Fibroblast of skin of scalp (primary cell): ENCODE data around the gene NFIC.
"Not testable (repeated sequence)": the region's sequence is repeated elsewhere in the genome, so short reads cannot be mapped to it uniquely, and the experiment has no call there.

Experiments used
- DNase-seq: peaks from one replicate; pipeline ENCODE4 v3.0.0-alpha.2; 2013

Gene NFIC

DNA sequence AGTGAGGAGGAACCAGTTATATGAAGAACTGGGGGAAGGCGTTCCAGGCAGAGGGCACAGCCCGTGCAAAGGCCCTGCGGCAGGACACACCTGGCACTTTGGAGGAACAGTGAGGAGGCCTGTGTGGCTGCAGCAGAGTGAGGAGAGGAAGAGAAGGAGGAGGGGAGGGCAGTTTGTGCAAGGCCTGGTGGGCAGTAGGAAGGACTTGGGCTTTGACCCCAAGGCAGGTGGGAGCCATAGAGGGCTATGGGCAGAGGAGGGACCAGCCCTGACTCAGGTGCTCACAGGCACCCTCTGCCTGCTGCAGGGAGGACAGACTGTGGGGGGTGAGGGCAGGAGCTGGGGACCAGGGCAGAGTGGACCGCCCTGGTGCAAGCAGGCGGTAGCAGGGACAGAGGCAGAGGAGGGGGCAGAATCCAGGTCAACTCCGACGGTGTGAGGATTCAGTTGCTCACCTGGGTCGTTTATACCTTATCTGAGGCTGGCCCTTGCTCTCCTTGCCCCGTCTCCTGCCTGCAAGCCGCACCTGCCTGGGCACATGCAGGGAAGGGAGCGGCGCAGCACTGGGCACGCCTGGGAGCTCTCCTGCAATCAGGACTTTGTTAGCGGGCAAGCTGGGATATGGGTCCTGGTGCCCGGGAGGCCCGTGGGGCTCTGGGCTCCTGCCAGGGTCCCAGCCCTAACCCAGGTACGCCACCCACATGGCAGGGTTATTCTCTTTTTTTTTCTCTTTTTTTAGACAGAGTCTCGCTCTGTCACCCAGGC is 34.8 kb downstream of the NFIC start:
- no peak for DNase-seq

DNA sequence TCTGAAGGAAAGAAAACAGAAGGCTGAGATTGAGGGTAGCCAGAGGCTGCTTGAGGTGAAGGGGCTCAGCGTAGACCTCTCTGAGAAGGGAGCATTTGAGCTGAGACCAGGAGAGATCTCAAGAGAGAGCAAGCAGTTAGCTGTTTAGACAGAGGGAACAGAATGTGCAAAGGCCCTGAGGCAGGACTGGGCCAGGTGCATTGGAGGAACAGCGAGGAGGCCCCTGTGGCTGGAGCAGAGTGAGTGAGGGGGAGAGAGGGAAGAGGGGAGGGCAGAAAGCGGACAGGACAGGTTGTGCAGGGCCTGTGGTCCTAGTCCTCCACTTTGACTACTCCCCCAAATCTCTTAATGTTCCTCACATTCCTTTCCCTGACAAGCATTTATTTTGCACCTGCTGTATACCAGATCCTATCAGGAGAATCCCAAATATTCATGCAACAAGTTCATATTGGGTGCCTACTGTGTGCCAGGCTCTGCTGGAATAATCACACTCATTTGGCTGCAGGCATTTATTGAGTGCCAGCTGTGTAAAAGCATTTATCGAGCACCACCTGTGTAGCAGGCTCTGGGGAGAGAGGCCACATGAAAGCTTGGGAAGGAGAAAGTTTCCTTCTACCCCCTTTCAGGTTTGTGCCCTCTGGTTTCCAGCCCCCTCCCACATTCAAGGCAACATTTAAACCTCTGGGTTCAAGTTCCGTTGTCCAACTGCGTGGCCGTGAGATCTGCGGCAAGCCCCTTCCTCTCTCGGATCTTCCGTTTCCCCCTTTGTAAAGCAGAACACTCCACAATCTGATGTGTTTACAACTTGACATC is 36.5 kb downstream of the NFIC start:
- DNase-seq, result no peak

DNA sequence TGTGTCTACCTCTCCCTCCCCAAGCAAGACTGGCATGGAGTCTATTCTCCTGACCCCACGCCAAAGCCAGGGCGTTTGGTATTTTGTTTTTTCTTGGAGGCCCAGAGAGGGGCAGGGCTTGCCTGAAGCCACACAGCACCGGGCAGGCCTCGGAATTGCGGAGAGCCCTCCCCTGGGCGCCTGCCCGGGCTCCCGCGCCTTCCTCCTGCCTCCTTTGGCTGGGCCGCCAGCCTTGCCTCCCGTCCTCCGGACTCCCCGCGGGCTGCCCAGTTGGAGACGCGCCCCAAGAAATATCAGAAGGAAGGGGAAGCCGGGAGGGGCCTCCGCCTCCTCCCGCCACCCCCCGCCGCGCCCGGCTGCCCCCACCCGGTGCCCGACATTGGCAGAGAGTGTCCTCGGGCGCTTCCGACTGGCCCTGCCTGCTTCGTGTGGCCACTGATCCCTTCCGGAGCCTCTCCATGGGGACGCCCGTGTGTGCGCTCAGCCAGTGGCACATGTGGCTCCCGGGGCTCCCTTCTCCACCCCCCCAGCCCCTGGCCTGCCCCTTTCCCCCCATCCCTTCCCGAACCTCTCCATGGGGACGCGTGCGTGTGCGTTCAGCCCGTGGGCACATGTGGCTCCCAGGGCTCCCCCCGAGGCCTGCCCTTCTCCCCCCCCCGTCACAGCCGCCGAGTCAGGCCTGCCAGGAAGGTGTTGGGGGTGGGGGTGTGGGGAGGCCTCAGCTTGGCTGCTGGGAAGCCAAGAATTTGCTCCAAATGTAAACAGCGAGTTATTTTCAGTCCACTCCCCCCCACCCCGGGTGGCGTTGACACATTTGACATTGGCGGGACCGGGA is 37.3 kb downstream of the NFIC start:
- DNase-seq, result peak; percentile 98

DNA sequence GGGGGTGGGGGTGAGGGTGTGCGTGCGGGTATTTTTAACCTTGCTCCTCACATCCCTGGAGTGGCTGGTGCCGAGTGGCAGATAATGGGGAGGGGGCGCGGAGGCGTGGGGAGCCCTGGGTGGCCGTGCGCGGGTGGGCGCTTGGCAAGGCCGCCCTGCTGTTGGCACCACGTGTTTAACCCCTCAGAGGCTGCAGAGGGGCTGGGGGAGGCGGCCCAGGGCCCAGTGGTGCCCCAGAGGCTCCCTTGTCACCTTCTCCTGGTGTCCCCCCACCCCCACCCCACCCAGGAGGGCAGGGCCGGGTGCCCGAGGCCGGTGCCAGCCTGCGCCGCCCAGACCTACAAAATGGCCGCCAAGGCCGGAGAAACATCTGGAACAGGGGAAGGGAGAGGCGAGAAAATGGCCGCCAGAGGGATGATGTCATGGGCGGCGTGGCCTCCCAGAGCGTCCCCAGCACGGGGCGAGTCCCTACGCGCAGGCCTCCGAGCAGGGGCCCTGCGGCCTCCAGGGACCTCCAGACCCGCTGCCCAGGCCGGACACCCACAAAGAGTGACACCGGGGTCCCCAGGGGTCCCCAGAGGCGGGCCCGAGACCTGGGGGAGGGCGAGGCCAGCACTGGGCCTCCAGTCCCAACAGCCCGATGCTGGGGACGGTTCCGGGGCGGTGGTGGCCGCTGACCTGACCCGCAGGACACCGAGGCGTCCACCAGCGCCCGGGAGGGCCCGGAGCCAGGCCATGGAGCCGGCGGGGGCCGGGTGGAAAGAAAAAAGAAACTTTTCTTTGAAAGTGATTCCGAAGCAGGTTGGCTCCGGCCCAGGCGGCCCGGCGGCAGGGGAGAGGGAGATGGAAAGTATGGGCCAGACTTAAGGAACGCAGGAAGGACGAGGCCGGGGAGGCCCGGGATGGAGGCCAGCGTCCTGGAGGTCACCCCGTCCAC is 38.2 kb downstream of the NFIC start:
- peak; percentile 94 for DNase-seq

DNA sequence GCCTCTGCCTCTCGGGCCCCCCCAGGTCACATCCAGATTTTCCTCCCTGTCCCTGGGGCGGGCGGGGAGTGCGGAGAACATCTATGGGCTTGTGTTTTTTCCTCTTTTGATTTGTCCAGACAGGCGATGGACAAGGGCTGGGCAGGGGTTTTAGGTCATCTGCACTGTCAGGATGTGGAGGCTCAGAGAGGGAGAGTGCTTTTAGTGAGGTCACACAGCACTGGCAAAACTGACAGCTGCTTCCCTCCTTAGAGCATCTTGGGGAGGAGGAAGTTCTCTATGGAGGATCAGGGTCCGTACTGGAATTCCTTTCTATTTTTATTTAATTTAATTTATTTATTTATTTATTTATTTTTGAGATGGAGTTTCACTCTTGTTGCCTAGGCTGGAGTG is 38.9 kb downstream of the NFIC start:
- no peak for DNase-seq

DNA sequence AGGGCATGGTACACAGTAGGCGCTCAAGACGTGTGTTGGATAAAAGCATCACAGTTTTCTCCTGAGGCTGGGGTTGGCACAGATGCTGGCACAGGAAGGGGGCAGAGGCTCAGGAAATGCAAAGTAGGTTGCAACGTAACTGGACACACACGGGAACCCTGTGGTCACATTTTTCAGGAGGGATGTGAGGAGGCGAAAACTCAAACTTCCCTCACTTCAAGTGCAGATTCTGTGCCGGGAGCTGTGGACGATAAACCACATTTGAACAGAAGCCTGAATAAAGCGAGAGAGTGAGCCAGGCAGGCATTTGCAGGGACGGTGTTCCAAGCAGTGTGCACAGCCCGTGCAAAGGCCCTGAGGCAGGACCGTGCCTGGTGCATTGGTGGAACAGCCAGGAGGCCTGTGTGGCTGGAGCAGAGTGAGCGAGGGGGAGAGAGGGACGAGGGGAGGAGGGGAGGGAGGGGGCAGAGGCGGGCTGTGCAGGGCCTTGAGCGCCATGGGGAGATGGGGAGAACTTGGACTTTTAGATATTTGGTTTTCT is 40.3 kb downstream of the NFIC start:
- DNase-seq, result no peak

DNA sequence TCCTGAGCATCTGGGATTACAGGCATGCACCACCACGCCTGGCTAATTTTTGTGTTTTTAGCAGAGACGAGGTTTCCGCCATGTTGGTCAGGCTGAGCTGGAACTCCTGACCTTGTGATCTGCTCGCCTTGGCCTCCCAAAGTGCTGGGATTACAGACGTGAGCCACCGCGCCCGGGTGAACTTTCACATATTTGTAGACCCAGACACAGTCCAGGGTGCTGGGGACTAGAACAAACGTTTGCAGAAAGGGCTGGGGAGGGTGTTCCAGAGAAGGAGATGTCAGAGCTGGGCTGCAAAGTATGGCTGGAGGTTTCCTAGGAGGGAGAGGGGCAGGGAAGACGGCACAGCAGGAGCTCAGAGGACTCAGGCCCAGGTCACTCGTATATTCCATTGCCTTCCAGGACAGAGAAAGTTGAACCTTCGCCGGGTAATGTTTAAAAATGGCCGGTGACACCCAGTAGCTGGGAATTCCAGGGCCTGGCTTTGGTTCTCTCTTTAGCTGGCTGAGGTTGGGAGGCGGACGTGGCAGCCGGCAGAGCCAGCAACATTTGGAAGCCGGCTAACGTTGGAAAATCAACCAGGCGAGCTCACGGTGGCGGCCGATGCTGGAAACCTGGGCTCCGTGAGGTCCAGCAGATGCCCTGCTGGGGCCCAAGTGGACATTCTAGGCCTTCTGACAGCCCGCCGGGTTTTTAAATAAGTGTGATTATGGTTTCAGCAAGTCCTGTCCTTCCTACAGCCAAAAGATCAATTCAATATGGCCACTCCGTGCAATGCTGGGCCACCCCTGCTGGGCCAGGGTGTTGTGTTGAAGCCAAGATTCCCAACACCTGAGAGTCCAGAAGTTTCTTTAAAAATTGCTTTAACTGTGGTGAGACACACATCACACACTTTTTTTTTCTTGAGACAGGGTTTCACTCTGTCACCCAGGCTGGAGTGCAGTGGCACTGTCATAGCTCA is 41.5 kb downstream of the NFIC start:
- peak; percentile 56 for DNase-seq

DNA sequence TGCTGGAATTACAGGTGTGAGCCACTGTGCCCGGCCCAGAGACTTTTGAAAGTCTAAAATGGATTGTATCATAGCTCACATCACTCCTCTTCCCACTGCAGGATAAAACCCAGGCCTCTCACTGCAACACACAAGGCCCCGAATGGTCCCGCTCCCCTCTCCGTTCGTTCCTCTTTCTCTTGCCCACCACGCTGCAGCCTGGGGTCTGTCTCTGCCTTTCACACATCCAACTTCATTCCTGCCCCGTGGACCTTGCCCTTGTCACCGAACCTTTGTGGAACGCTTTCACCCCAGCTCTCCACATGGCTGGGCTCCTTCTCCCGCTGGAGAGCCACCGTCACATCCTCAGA is 42.6 kb downstream of the NFIC start:
- no peak for DNase-seq

DNA sequence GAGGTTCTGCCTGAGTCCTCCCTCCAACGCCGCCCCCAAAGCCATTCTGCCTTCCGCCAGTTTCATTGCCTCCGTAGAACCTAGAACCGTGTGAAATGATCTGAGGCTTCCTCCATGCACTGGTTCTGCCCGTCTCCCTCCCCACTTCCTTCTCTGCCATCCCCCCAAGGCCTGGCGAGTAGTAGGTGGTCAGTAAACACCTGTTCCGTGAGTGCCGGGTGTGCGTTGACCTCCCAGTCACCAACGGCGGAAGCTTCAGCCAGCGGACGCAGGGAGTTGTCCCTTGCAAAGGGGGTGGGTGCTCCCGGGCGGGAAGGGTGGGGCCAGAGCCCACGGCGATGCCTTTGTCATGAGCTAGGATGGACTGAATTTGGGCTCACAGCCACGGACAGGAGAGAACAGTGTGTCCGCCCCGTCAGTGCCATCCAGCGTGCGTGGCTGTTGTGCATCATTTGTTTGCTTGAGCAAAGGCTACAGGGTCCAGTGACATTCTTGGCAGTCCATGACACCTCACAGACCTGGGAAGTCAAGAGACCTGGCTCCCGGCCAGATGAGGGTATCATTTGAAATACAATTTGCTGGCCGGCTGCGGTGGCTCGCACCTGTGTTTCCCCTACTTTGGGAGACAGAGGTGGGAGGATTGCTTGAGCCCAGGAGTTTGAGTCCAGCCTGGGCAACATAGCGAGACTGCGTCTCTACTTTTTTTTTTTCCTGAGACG is 43.1 kb downstream of the NFIC start:
- no peak for DNase-seq

DNA sequence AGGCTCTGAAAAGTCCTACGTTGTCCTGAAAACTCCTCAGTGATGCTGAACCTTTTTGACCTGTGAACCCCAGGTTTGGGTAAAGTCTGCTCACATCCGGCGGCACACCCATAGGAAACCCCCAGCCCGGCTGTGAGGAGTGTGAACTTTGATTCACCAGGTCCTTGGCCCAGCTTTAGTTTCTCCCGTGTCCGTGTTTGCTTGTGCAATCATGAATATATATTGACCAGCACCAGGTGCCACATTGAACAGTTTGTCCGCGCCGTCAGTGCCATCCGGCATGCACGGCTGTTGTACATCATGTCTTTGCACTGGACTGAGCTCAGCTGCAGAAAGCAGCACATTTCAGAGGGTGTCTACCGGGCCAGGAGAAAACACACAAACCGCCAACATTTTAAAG is 45.3 kb downstream of the NFIC start:
- no peak for DNase-seq

DNA sequence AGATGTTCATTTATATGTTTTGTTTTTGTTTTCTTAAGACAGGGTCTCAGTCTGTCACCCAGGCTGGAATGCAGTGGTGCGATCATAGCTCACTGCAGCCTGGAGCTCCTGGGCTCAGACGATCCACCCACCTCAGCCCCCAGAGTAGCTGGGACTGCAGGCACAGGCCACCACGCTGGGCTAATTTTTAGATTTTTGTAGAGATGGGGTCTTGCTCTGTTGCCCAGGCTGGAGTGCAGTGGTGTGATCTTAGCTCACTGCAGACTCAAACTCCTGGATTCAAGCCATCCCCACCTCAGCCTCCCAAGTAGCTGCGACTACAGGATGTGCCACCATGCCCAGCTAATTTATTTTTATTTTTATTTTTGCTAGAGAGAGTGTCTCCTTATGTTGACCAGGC is 45.7 kb downstream of the NFIC start:
- DNase-seq, result no peak

DNA sequence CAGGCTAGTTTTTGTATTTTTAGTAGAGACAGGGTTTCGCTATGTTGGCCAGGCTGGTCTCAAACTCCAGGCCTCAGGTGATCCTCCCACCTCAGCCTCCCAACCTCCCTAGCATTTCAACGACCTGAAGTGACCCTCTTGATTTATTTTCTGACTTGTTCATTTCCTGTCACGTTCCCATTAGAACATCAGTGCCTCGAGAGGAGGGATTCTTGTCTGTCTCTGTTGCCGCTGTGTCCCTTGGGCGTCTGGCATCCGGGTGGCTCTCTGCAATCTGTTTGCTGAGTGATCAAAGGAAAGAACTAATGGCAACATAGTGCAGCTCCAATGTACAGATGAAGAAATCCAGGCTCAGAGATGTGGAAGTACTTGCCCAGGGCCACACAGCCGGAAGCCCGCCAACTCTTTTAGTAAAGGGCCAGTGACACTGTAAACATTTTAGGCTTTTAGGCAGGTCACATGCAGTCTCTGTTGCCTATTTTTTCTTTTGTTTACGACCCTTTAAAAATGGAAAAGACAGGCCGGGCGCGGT is 47.5 kb downstream of the NFIC start:
- no peak for DNase-seq

DNA sequence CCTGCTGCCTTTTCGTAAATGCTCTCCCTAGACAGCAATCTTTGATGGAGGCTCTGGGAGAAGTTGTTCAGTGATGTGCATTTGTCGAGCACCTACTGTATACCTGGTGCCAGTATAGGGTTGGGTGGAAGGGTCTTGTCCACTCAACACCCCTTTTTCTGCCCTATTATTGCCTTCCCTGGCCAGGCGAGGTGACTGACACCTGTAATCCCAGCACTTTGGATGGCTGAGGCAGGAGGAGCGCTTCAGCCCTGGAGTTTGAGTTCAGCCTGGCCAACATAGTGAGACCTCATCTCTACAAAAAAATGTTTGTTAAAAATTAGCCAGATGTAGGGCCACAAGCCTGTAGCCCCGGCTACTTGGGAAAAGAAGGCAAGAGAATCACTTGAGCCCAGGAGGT is 49.3 kb downstream of the NFIC start:
- no peak for DNase-seq

DNA sequence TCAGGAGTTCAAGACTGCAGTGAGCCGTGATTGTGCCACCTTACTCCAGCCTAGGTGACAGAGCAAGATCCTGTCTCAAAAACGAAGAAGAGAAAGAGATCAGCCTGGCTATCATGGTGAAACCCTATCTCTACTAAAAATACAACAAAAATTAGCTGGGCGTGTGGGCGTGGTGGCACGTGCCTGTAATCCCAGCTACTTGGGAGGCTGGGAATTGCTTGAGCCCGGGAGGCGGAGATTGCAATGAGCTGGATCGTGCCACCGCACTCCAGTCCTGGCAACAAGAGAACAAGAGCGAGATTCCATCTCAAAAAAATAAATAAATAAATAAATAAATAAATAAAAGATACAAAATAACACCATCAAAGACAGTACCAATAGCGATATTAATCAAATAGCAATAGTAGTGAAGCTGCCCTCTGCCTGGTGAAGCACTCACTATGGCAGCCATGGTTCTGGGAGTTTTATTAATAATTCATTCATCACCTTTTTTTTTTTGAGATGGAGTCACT is 53.9 kb downstream of the NFIC start:
- DNase-seq, result no peak

DNA sequence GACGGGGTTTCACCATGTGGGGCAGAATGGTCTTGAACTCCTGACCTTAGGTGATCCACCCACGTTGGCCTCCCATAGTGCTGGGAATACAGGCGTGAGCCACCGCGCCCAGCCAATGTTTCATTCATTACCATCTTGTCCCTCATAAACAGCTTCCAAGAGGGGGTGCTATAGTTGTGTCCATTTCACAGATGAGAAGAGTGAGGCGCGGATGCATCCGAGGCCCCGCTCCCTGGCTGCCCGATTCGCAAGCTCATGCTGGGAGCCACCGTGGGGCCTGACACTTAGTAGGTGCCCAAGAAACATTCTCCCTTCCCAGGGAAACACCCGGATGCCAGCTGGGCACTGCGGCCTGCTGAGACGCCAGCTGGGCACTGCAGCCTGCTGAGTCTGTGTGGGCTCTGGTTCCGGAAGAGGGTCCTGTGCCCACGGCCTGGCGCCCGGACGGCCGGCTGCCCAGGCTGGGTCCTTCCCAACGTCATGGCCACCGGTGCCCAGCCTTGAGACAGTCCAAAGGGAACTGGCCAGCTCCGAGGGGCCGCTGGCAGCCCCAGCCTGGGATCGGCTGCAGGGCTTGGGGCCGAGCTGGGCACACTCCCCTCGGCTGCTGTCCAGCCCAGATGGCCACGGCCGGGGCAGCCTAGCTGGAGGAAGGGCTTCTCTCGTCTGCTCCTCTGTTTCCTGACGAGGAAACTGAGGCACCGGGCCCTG is 54.7 kb downstream of the NFIC start:
- DNase-seq, result no peak

DNA sequence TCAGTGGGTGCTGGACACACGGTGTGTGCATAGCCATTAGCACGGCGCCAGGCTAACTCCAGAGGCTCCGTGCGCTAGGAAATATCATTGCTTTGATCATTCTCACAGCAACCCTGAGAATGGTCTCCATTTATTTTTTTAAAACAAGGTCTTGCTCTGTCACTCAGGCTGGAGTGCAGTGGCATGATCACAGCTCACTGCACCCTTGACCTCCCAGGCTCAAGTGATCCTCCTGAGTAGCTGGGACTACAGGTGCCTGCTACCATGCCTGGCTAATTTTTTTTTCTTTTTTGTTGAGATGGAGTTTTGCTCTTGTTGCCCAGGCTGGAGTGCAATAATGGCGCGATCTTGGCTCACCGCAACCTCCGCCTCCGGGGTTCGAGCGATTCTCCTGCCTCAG is 55.3 kb downstream of the NFIC start:
- DNase-seq, result not testable (repeated sequence)

DNA sequence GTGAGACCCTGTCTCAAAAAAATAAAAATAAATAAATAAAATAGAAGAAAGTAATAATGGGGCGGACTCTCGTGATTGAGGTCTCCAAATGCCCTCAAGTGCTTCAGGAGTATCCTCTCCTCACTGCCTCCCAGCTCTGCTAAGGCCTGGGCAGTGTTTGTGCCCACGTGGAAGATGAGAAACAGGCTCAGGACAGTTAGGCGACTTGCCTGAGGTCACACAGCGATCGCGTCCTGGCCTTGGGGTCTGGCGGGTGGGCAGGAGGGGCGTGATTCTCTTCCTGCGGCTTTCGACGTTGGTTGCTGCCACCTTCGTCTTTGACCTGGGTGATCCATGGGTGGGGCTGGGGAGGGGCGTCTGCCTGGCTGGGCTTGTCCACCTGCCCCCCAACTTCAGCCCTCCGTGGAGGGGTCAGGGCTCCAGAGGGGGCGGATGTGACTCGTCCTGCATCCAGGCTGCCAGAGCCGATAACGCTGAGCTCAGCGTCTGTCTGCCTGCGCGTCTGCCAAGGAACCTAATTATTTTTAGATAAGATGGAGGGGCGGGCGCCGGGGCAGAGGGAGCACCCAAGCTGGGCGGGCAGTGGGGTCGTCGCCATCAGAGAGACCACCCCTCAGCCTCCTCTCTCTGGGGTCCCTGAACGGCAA is 56.9 kb downstream of the NFIC start:
- no peak for DNase-seq

DNA sequence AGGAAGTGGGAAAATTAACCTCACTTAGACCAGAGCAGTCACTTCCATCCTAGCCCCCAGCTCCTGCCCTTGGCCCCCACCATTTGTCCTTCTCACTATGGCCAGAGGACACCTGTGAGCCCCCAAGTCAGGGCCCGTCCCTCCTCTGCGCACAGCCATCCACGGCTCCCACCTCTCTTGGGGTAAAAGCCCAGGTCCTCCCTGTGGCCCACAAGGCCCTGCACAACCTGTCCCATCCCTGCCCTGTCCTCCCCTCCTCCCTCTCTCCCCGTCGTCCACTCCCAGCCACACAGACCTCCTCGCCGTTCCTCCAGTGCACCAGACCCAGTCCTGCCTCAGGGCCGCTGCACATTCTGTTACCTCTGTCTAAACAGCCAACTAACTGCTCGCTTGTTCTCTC is 60.0 kb downstream of the NFIC start:
- DNase-seq, result no peak
